Kidney (tissue), 14 donors: ENCODE results near the gene KCNA10. TPM values are rescaled to one million over a fixed set of nuclear protein-coding genes. Genes with fewer than 3 reads are reported as not detected.

Experiments
- DNase-seq, 5 donors: peaks; one replicate each; pipeline ENCODE4 v3.0.0-alpha.2; 2013 to 2020
- FAIRE-seq: peaks from 2 replicates; lab custom pipeline; 2012; peaks lifted over from hg19 to GRCh38; lab: Jason Lieb, UNC
- H3K27ac ChIP-seq, 2 donors: one replicate each; pipeline ENCODE4 v1.7.0; 2013; ENCODE audit warnings: low read depth in 2 of 2, low read length in 2 of 2, inconsistent platforms in 1 of 2
- H3K27me3 ChIP-seq: one replicate; pipeline ENCODE4 v1.7.1; 2013; ENCODE audit warnings: low read length, inconsistent platforms; ENCODE audit not compliant: control insufficient read depth, insufficient read depth
- H3K36me3 ChIP-seq, 3 donors: one replicate each; pipeline versions ENCODE4 v1.7.0 to v1.7.1; 2013; ENCODE audit warnings: low read length in 3 of 3, control low read depth in 1 of 3, inconsistent platforms in 1 of 3; ENCODE audit not compliant: insufficient read depth in 3 of 3, control insufficient read depth in 2 of 3
- H3K4me1 ChIP-seq, 3 donors: one replicate each; pipeline versions ENCODE4 v1.7.0 to v1.7.1; 2013; ENCODE audit warnings: low read length in 3 of 3, inconsistent platforms in 1 of 3, low read depth in 1 of 3; ENCODE audit not compliant: control insufficient read depth in 2 of 3, insufficient read depth in 2 of 3
- H3K4me3 ChIP-seq, 3 donors: one replicate each; pipeline versions ENCODE4 v1.7.0 to v1.8.1; 2013; ENCODE audit warnings: low read length in 3 of 3, control low read depth in 1 of 3, inconsistent platforms in 1 of 3
- H3K9ac ChIP-seq, 3 donors: one replicate each; pipeline versions ENCODE4 v1.7.0 to v1.7.1; 2013; ENCODE audit warnings: low read length in 3 of 3, control low read depth in 1 of 3, inconsistent platforms in 1 of 3
- H3K9me3 ChIP-seq, 3 donors: one replicate each; pipeline versions ENCODE4 v1.7.0 to v1.7.1; 2013; ENCODE audit warnings: low read length in 3 of 3, control low read depth in 1 of 3, inconsistent platforms in 1 of 3; ENCODE audit not compliant: control insufficient read depth in 2 of 3, insufficient read depth in 1 of 3
- intact Hi-C: fragments of 100-400 bp; cut with DNase I; formaldehyde crosslinking; loops from one replicate; pipeline ENCODE4 v1.11.1; 2022
- polyA plus RNA-seq: library from polyadenylated mRNA; stranded (reverse); fragments of 350-450 nt; fragmentation: Illumina TruSeq; extraction: RNeasy Lipid Tissue Mini Kit (QIAGEN cat#74804); gene quantifications from one replicate; pipeline ENCODE4 v1.2.3, GENCODE V29; 2014; ENCODE audit warnings: low read depth, low replicate concordance; ENCODE audit not compliant: insufficient read depth
- total RNA-seq: library from RNA; stranded (reverse); fragmentation: NEBNext Ultra II Directional; extraction: Animal tissue kit (Norgen Biotek cat#: 25700); gene quantifications from one replicate; pipeline ENCODE4 v1.2.1, GENCODE V29; 2021
- TF ChIP-seq, protein P1 (sequence below): IDR thresholded peaks from 3 replicates; pipeline ENCODE4 v1.5.1; 2012; ENCODE audit warnings: mild to moderate bottlenecking, moderate library complexity, borderline replicate concordance; ENCODE audit not compliant: insufficient read depth; ENCODE audit errors: extremely low read depth
- donor health status: control.
- donor health status: control.
- donor health status: control.
- donor health status: control.
- donor health status: control.
- donor health status: DM: yes; HTN: yes; CAD: no.
- donor health status: Normal renal cell carcinoma (clear cell type).

The KCNA10 gene
- total and polyA plus RNA-seq, 2 donors from 2014 or later, result not detected

DNA sequence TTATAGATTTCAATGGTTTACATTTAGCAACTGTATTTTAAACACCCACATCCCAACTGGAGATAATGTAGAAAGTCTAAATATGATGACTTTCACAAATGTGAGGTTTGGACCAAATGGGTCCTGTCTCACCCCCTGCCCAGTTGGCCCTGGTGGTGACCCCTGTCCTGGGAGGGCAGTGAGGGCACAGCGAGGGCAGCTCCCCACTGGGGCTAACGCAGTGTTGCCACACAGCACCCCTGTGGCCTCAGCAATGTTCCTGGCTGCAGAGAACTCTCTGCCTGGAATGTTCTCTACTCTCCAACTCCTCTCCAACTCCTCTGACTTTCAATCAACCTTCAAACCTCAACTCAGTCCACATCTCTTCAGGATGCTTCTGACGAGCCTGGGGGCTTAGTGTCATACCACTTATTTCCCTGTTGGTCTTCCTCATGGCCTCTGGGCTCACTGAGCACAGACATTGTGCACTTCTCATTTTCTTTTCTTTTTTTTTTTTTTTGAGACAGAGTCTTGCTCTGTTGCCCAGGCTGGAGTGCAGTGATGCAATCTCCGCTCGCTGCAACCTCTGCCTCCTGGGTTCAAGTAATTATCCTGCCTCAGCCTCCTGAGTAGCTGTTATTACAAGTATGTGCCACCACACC lies 25.8 kb downstream of the KCNA10 start:
- Histone ChIP-seq H3K27ac (no peak overlapping the region), H3K9ac (no peak overlapping the region), H3K9me3 (no peaks in the 10 kb centered on the region), H3K27me3 (no peaks in the 10 kb centered on the region), H3K36me3 (no peaks in the 10 kb centered on the region), H3K4me1 (no peaks in the 10 kb centered on the region), H3K4me3 (no peak overlapping the region)
- TF ChIP-seq, protein P1, sequence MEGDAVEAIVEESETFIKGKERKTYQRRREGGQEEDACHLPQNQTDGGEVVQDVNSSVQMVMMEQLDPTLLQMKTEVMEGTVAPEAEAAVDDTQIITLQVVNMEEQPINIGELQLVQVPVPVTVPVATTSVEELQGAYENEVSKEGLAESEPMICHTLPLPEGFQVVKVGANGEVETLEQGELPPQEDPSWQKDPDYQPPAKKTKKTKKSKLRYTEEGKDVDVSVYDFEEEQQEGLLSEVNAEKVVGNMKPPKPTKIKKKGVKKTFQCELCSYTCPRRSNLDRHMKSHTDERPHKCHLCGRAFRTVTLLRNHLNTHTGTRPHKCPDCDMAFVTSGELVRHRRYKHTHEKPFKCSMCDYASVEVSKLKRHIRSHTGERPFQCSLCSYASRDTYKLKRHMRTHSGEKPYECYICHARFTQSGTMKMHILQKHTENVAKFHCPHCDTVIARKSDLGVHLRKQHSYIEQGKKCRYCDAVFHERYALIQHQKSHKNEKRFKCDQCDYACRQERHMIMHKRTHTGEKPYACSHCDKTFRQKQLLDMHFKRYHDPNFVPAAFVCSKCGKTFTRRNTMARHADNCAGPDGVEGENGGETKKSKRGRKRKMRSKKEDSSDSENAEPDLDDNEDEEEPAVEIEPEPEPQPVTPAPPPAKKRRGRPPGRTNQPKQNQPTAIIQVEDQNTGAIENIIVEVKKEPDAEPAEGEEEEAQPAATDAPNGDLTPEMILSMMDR, result no peak
- no peak for FAIRE-seq
- DNase-seq, result peak in 1 of 5 donors; percentile 39
- intact Hi-C loops, result no loop called here

DNA sequence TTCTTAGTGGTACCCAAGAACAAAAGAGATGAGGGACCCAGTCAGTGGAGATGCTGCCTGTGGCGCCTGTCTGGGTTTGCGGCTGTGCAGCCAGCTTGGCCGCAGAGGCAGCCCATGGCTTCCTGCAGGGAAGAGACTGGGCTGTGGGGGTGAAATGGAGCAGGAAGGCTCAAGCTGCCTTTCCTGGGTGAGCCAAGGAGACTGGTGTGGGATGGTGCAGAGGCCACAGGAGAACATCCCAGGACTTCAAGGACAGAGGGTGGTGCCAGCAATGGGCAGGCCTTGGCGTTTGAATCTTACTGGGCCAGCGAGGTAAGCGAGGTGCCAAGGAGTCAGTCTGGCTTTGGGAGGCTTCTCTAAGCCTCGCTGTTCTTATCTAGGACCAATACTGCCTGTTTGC lies 26.4 kb downstream of the KCNA10 start:
- Histone ChIP-seq H3K27ac (no peak overlapping the region), H3K4me3 (no peak overlapping the region), H3K36me3 (no peaks in the 10 kb centered on the region), H3K9me3 (no peaks in the 10 kb centered on the region), H3K9ac (no peak overlapping the region), H3K4me1 (no peaks in the 10 kb centered on the region), H3K27me3 (no peaks in the 10 kb centered on the region)
- intact Hi-C loops, result no loop called here
- FAIRE-seq, result no peak
- TF ChIP-seq, protein P1, result no peak
- no peak for DNase-seq

DNA sequence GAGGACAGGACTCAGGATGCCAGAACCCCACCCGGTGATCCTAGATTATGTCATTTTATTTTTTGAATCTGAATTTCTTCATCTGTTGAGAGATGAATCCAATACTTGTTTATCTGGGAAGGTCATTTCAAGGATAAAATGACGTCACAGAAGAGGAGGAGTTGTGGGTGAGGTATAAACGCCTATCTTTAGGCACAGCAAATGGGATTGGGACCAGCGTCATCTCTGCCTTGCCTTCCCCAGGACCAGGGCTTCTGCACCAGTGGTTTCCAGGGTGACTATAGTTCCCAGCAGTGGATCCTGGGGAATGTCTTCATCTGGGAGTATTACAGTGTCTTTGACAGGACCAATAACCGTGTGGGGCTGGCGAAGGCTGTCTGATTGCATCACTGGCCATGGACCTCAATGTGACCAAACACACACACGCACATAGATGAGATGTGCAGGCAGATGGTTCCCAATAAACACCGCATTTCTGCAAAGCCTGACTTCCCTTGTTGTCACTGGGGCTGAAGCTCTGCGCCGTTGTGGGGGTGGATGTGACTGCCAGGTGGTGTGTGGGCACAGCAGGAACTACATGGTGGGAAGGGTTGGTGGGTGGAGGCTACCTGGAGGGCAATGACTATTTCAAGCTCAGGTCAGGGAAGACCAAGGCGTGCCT lies 28.1 kb downstream of the KCNA10 start:
- Histone ChIP-seq H3K9ac (no peak overlapping the region), H3K36me3 (no peaks in the 10 kb centered on the region), H3K27me3 (no peaks in the 10 kb centered on the region), H3K9me3 (no peaks in the 10 kb centered on the region), H3K27ac (no peak overlapping the region), H3K4me3 (no peak overlapping the region), H3K4me1 (no peaks in the 10 kb centered on the region)
- FAIRE-seq, result no peak
- TF ChIP-seq, protein P1, result no peak
- peak in 1 of 5 donors; percentile 8 for DNase-seq
- intact Hi-C loops, result no loop called here
